Measurements from ENCODE around the gene NOB1. TPM values are rescaled to one million over a fixed set of nuclear protein-coding genes. Genes with fewer than 3 reads are reported as not detected.
"Not testable (repeated sequence)": the region's sequence is repeated elsewhere in the genome, so short reads cannot be mapped to it uniquely, and the experiment has no call there.

The NOB1 gene
- total and polyA plus RNA-seq, 2 donors (not counting 1 experiment from before 2014, with no cell fraction given), result 42.3 to 44.9 TPM

DNA sequence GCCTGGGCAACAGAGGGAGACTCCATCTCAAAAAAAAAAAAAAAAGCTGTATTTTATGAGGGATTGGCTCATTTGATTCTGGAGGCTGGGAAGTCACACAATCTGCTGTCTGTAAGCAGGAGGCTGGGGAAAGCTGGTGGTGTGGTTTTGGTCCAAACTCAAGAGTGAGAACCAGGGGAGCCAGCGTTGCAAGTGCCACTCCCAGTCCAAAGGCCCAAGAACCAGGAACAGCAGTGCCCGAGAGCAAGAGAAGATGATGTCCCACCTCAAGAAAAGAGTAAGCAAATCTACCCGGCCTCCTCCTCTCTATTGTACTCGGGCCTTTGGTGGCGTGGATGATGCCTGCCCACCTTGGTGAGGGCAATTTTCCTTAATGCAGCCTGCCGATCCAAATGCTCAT is 22.6 kb downstream of the NOB1 start:
- no peak overlapping the region for H3K4me2 ChIP-seq (replicated peaks; ENCODE audit: low read depth, low read length, poor library complexity, severe bottlenecking)
- WGBS (ENCODE audit: insufficient coverage), result 95% methylated on average over 5 of the region's 6 CpGs
- peaks cover 2 to 3% of the 10 kb centered on the region in 2 donors for H3K4me1 ChIP-seq (ENCODE audit: control insufficient read depth in 2 of 2, insufficient read depth in 2 of 2, low read length in 2 of 2)
- TF ChIP-seq, protein P1, sequence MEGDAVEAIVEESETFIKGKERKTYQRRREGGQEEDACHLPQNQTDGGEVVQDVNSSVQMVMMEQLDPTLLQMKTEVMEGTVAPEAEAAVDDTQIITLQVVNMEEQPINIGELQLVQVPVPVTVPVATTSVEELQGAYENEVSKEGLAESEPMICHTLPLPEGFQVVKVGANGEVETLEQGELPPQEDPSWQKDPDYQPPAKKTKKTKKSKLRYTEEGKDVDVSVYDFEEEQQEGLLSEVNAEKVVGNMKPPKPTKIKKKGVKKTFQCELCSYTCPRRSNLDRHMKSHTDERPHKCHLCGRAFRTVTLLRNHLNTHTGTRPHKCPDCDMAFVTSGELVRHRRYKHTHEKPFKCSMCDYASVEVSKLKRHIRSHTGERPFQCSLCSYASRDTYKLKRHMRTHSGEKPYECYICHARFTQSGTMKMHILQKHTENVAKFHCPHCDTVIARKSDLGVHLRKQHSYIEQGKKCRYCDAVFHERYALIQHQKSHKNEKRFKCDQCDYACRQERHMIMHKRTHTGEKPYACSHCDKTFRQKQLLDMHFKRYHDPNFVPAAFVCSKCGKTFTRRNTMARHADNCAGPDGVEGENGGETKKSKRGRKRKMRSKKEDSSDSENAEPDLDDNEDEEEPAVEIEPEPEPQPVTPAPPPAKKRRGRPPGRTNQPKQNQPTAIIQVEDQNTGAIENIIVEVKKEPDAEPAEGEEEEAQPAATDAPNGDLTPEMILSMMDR (IDR thresholded peaks at IDR 0.05), result no peak
- TF ChIP-seq EZH2 (IDR thresholded peaks at IDR 0.05; ENCODE audit: borderline replicate concordance, insufficient read depth, low read depth, low read length, poor library complexity, severe bottlenecking), result no peak
- Mint-ChIP-seq H3K9me3 (ENCODE audit: insufficient read depth) (no peaks in the 10 kb centered on the region), H3K27me3 (no peaks in the 10 kb centered on the region), H3K4me3 (no peak overlapping the region), H3K4me1 (peaks cover under 1% of the 10 kb centered on the region), H3K27ac (no peak overlapping the region)
- H3K9me3 ChIP-seq (ENCODE audit: control extremely low read depth in 1 of 3, control insufficient read depth in 2 of 3, insufficient read depth in 1 of 3, low read length in 2 of 3), result no peaks in the 10 kb centered on the region
- no peaks in the 10 kb centered on the region for H3K36me3 ChIP-seq (replicated peaks in 1 of 2; ENCODE audit: control extremely low read depth in 1 of 2, control insufficient read depth in 1 of 2, extremely low read depth in 1 of 2, insufficient read depth in 2 of 2, low read length in 1 of 2)
- H3K79me2 ChIP-seq (ENCODE audit: control insufficient read depth, insufficient read depth, low read length), result no peaks in the 10 kb centered on the region
- CTCF ChIA-PET, result interaction anchor here (0.6 kb wide), 1 partner anchor 22 kb away, joined by 3 read pairs; the partner anchor contains the start of gene NOB1
- H3K27me3 ChIP-seq (replicated peaks in 1 of 4; ENCODE audit: control extremely low read depth in 1 of 4, control insufficient read depth in 3 of 4, insufficient read depth in 4 of 4, low read length in 3 of 4), result no peaks in the 10 kb centered on the region
- no peaks in the 10 kb centered on the region for H4K20me1 ChIP-seq (ENCODE audit: control insufficient read depth, insufficient read depth, low read length, poor library complexity, severe bottlenecking)
- no peak overlapping the region for H3K9ac ChIP-seq (ENCODE audit: low read length)
- no peak overlapping the region for H3K27ac ChIP-seq (ENCODE audit: low read length in 2 of 2)
- ATAC-seq (ENCODE audit: low read depth), result no peak
- H2AFZ ChIP-seq (ENCODE audit: insufficient read depth, low read depth, low read length, poor library complexity, severe bottlenecking), result no peak overlapping the region
- POLR2A ChIA-PET, result no interaction called here
- no peak overlapping the region for H3K4me3 ChIP-seq (ENCODE audit: control extremely low read depth in 1 of 5, extremely low read depth in 1 of 5, insufficient read depth in 1 of 5, low read depth in 2 of 5, low read length in 4 of 5)
- DNase-seq, result no peak
- intact Hi-C loops (cut with micrococcal nuclease), result no loop called here

DNA sequence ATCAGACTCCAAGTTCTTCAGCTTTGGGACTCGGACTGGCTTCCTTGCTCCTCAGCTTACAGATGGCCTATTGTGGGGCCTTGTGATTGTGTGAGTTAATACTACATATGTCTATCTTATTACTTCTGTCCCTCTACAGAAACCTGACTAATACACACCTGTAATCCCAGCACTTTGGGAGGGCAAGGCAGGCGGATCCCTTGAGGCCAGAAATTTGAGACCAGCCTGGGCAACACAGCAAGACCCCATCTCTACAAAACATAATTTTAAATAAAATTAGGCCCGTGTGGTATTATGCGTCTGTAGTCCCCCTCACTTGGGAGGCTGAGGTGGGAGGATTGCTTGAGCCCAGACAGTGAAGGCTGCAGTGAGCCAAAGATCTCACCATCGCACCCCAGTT is 23.4 kb downstream of the NOB1 start:
- CTCF ChIA-PET, result interaction anchor here (0.6 kb wide), 1 partner anchor 61 kb away, joined by 4 read pairs; no protein-coding TSS in a partner anchor
- not testable (repeated sequence) for H2AFZ ChIP-seq (ENCODE audit: insufficient read depth, low read depth, low read length, poor library complexity, severe bottlenecking); ATAC-seq (ENCODE audit: low read depth)

DNA sequence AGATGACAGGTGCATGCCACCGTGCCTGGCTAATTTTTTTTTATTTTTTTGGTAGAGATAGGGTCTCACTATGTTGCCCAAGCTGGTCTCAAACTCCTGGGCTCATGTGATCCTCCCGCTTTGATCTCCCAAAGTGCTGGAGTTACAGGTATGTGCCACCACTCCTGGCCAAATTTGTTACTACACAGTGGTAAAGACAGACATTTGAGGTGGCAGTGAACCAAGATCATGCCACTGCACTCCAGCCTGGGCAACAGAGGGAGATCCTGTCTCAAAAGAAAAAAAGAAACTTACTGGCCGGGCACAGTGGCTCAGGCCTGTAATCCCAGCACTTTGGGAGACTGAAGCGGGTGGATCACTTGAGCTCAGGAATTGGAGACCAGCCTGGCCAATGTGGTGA is 25.7 kb downstream of the NOB1 start:
- H3K27ac Mint-ChIP-seq; H3K27me3 Mint-ChIP-seq; H3K79me2 ChIP-seq (ENCODE audit: control insufficient read depth, insufficient read depth, low read length); POLR2A ChIA-PET; H3K4me3 Mint-ChIP-seq; H3K9ac ChIP-seq (ENCODE audit: low read length); H3K4me3 ChIP-seq (ENCODE audit: control extremely low read depth in 1 of 5, extremely low read depth in 1 of 5, insufficient read depth in 1 of 5, low read depth in 2 of 5, low read length in 4 of 5); H3K27ac ChIP-seq (ENCODE audit: low read length in 2 of 2); intact Hi-C loops (cut with micrococcal nuclease); H3K4me2 ChIP-seq (replicated peaks; ENCODE audit: low read depth, low read length, poor library complexity, severe bottlenecking); H3K9me3 Mint-ChIP-seq (ENCODE audit: insufficient read depth); H4K20me1 ChIP-seq (ENCODE audit: control insufficient read depth, insufficient read depth, low read length, poor library complexity, severe bottlenecking); H3K36me3 ChIP-seq (replicated peaks in 1 of 2; ENCODE audit: control extremely low read depth in 1 of 2, control insufficient read depth in 1 of 2, extremely low read depth in 1 of 2, insufficient read depth in 2 of 2, low read length in 1 of 2); H3K9me3 ChIP-seq (ENCODE audit: control extremely low read depth in 1 of 3, control insufficient read depth in 2 of 3, insufficient read depth in 1 of 3, low read length in 2 of 3); H3K27me3 ChIP-seq (replicated peaks in 1 of 4; ENCODE audit: control extremely low read depth in 1 of 4, control insufficient read depth in 3 of 4, insufficient read depth in 4 of 4, low read length in 3 of 4); DNase-seq; H2AFZ ChIP-seq (ENCODE audit: insufficient read depth, low read depth, low read length, poor library complexity, severe bottlenecking); ATAC-seq (ENCODE audit: low read depth): not testable (repeated sequence)
- peaks cover 17% of the 10 kb centered on the region for H3K4me1 Mint-ChIP-seq
- CTCF ChIA-PET, result interaction anchor here (1.2 kb wide), 1 partner anchor 26 kb away, joined by 3 read pairs; the partner anchor contains the start of gene NOB1
- H3K4me1 ChIP-seq (ENCODE audit: control insufficient read depth in 2 of 2, insufficient read depth in 2 of 2, low read length in 2 of 2), result peaks cover 11 to 15% of the 10 kb centered on the region in 2 donors
- 84% methylated on average over 3 of the region's 4 CpGs for WGBS (ENCODE audit: insufficient coverage)

More for the DNA sequence above, 23.4 kb downstream of the NOB1 start:
- intact Hi-C loops (cut with micrococcal nuclease); H3K9ac ChIP-seq (ENCODE audit: low read length); H3K9me3 ChIP-seq (ENCODE audit: control extremely low read depth in 1 of 3, control insufficient read depth in 2 of 3, insufficient read depth in 1 of 3, low read length in 2 of 3); H3K9me3 Mint-ChIP-seq (ENCODE audit: insufficient read depth); H4K20me1 ChIP-seq (ENCODE audit: control insufficient read depth, insufficient read depth, low read length, poor library complexity, severe bottlenecking); H3K4me1 Mint-ChIP-seq; DNase-seq; H3K4me1 ChIP-seq (ENCODE audit: control insufficient read depth in 2 of 2, insufficient read depth in 2 of 2, low read length in 2 of 2); H3K79me2 ChIP-seq (ENCODE audit: control insufficient read depth, insufficient read depth, low read length); H3K36me3 ChIP-seq (replicated peaks in 1 of 2; ENCODE audit: control extremely low read depth in 1 of 2, control insufficient read depth in 1 of 2, extremely low read depth in 1 of 2, insufficient read depth in 2 of 2, low read length in 1 of 2); H3K27me3 ChIP-seq (replicated peaks in 1 of 4; ENCODE audit: control extremely low read depth in 1 of 4, control insufficient read depth in 3 of 4, insufficient read depth in 4 of 4, low read length in 3 of 4); H3K4me3 Mint-ChIP-seq; H3K27me3 Mint-ChIP-seq; H3K4me2 ChIP-seq (replicated peaks; ENCODE audit: low read depth, low read length, poor library complexity, severe bottlenecking); H3K27ac ChIP-seq (ENCODE audit: low read length in 2 of 2); POLR2A ChIA-PET; H3K27ac Mint-ChIP-seq; H3K4me3 ChIP-seq (ENCODE audit: control extremely low read depth in 1 of 5, extremely low read depth in 1 of 5, insufficient read depth in 1 of 5, low read depth in 2 of 5, low read length in 4 of 5): not testable (repeated sequence)
- WGBS (ENCODE audit: insufficient coverage), result 100% methylated on average over 2 of the region's 5 CpGs

Measured in B cell (primary cell).